Chondrocyte (in vitro differentiated cells): ENCODE measurements around the gene PBX1. TPM values are rescaled to one million over a fixed set of nuclear protein-coding genes. Genes with fewer than 3 reads are reported as not detected.

Experiments
- DNase-seq: peaks from one replicate; pipeline ENCODE4 v3.0.0; 2021; ENCODE audit warnings: mixed read lengths, low spot score
- H3K27ac Mint-ChIP-seq: one replicate; pipeline ENCODE4 v1.8.0; 2021; ENCODE audit warnings: mild to moderate bottlenecking, moderate library complexity, mixed read lengths; ENCODE audit not compliant: unreplicated experiment
- H3K27me3 Mint-ChIP-seq: 2 replicates; pipeline ENCODE4 v1.8.0; 2021; ENCODE audit warnings: low read depth, mixed read lengths
- H3K36me3 Mint-ChIP-seq: 2 replicates; pipeline ENCODE4 v1.8.0; 2021; ENCODE audit warnings: low read depth, mixed read lengths
- H3K4me1 Mint-ChIP-seq: 2 replicates; pipeline ENCODE4 v1.8.0; 2021; ENCODE audit warnings: low read depth, mild to moderate bottlenecking, mixed read lengths
- H3K4me3 Mint-ChIP-seq: one replicate; pipeline ENCODE4 v1.8.0; 2021; ENCODE audit warnings: mild to moderate bottlenecking, moderate library complexity, mixed read lengths; ENCODE audit not compliant: unreplicated experiment
- H3K9me3 Mint-ChIP-seq: 2 replicates; pipeline ENCODE4 v1.8.0; 2021; ENCODE audit warnings: low read depth, mixed read lengths
- total RNA-seq: library from RNA; stranded (reverse); gene quantifications from 3 replicates; pipeline ENCODE4 v1.2.1, GENCODE V29; 2021
- TF ChIP-seq, protein P1 (sequence below): fragments of 200-600 bp; sonication (generic); IDR thresholded peaks from 2 replicates; pipeline ENCODE4 v1.5.0; 2021; ENCODE audit warnings: antibody characterized with exemption, mild to moderate bottlenecking, moderate library complexity

PBX1 gene
- total RNA-seq, 1 donor from 2014 or later = 23.0 TPM

DNA sequence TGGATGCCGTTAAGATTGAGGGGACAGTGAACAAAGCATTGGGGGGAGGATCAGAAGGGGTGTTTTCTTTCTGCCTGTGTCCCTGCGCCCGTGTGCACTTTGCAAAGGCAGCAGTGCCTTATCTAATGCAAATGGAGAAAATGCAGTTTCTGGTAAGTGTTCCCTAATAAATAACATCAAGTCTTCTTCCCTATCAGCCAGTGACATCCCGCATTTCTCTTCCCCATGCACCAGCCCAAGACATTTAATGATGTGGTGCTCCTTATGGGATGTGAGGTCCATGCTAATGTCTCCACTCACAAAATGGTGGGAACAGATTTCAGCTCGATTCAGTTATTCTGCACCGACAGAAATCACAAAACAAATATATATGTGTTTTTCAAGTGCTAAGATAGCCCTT is 111.8 kb downstream of the PBX1 start:
- no peak for DNase-seq
- Mint-ChIP-seq H3K27me3 (no peaks in the 10 kb centered on the region), H3K4me3 (no peak overlapping the region), H3K9me3 (peaks cover 7% of the 10 kb centered on the region), H3K4me1 (peaks cover 3% of the 10 kb centered on the region), H3K27ac (no peak overlapping the region), H3K36me3 (peaks cover 2% of the 10 kb centered on the region)
- TF ChIP-seq, protein P1, sequence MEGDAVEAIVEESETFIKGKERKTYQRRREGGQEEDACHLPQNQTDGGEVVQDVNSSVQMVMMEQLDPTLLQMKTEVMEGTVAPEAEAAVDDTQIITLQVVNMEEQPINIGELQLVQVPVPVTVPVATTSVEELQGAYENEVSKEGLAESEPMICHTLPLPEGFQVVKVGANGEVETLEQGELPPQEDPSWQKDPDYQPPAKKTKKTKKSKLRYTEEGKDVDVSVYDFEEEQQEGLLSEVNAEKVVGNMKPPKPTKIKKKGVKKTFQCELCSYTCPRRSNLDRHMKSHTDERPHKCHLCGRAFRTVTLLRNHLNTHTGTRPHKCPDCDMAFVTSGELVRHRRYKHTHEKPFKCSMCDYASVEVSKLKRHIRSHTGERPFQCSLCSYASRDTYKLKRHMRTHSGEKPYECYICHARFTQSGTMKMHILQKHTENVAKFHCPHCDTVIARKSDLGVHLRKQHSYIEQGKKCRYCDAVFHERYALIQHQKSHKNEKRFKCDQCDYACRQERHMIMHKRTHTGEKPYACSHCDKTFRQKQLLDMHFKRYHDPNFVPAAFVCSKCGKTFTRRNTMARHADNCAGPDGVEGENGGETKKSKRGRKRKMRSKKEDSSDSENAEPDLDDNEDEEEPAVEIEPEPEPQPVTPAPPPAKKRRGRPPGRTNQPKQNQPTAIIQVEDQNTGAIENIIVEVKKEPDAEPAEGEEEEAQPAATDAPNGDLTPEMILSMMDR = no peak

DNA sequence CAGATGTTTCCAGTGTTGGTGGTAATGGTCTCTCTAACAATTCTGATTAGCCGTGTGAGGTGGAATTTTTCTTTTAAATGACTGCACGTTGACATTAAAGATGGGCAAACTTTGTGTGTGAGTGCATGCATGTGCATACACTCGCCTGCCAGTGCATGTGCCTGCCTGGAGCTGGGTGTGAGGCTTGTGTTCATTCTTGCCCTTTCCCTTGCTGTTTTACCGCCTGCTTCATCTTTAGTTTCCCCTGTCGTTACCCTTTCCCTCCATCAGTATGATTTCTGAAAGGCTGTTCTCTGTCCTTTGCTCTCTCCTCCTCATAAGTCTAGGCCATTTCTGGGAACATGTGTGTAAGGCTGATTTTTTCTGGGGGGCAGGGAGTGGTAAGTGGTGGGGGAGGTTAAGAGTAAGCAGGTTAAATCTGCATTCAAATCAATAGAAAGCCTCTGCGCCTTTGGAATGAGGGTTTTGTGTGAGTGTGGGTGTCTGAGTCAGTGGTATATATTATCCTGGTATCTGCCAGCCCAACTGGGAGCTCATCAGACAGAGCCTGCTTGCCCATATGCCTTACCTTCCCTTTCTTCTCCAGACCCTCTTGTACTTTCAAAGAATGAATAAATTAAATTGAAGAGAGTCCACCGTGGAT is 112.5 kb downstream of the PBX1 start:
- Mint-ChIP-seq H3K4me3 (no peak overlapping the region), H3K36me3 (peaks cover 2% of the 10 kb centered on the region), H3K4me1 (peaks cover 3% of the 10 kb centered on the region), H3K9me3 (peaks cover 7% of the 10 kb centered on the region), H3K27ac (no peak overlapping the region), H3K27me3 (no peaks in the 10 kb centered on the region)
- TF ChIP-seq, protein P1 = no peak
- no peak for DNase-seq

DNA sequence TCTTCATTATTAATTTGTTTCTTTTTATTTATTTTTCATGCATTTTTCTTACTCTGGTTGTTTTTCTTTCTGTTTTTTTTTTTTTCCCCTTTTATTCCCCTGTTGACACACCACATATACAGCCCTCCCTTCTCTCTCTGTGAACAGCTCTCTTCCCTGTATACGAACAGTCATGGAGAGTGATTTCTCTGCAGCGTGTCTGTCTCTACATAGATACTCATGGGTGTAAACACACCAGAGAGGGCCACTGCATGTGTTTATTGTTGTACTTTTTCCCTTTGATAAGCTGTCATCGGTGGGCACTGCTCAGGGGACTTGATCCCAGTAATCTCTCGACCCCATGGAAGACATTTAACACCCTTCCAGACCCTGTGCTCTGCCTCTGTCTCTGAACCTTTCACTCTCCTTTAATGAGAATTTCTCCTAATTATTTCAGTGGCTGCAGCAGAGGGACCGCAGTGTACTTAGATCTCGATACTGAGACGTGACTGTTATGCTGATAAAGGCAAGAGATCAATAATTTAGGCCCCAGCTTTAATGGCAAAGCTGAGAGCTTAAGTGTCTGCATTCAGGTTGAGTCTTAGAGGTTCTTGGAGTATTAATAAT is 113.1 kb downstream of the PBX1 start:
- no peaks in the 10 kb centered on the region for H3K27me3 Mint-ChIP-seq
- TF ChIP-seq, protein P1 = no peak
- H3K4me1 Mint-ChIP-seq = peaks cover 3% of the 10 kb centered on the region
- peaks cover 7% of the 10 kb centered on the region for H3K9me3 Mint-ChIP-seq
- H3K27ac Mint-ChIP-seq = no peak overlapping the region
- no peak overlapping the region for H3K4me3 Mint-ChIP-seq
- peaks cover 2% of the 10 kb centered on the region for H3K36me3 Mint-ChIP-seq
- no peak for DNase-seq

GRCh38 chr1:164672588-164672987 is 113.6 kb downstream of the PBX1 start:
- TF ChIP-seq, protein P1 = no peak
- Mint-ChIP-seq H3K9me3 (peaks cover 7% of the 10 kb centered on the region), H3K27ac (no peak overlapping the region), H3K36me3 (peaks cover 2% of the 10 kb centered on the region), H3K4me3 (no peak overlapping the region), H3K4me1 (peaks cover 3% of the 10 kb centered on the region), H3K27me3 (no peaks in the 10 kb centered on the region)
- DNase-seq = no peak

- Mint-ChIP-seq H3K4me3 (no peak overlapping the region), H3K4me1 (peaks cover 3% of the 10 kb centered on the region), H3K36me3 (peaks cover 2% of the 10 kb centered on the region), H3K9me3 (peaks cover 7% of the 10 kb centered on the region), H3K27ac (no peak overlapping the region), H3K27me3 (no peaks in the 10 kb centered on the region)
- TF ChIP-seq, protein P1 = peak; percentile 73
- no peak for DNase-seq
These were observed 114.7 kb downstream of the PBX1 start for GRCh38 chr1:164673584-164674214.
